K562 (cell line): ENCODE data around the gene CST6. TPM values are rescaled to one million over a fixed set of nuclear protein-coding genes. Genes with fewer than 3 reads are reported as not detected.

ENCODE experiments used
- ATAC-seq: fragments of 200-7000 bp; cut with Tn5 transposase; 3 replicates; pipeline ENCODE4 v1.9.1; 2020; ENCODE audit warnings: moderate library complexity
- BruUV-seq: library from RNA; stranded (reverse); fragments of 400-500 nt; replicated peaks from 2 replicates; lab custom pipeline; 2021; lab: Mats Ljungman, UMichigan
- CTCF ChIA-PET: fragments of 300-600 bp; formaldehyde crosslinking; extraction: SDS; loops from one replicate; lab custom pipeline; 2021; ENCODE audit warnings: low intra/inter-chr PET ratio; lab: Yijun Ruan, JAX
- POLR2A ChIA-PET: fragments of 300-600, 350-650 bp; sonication (Branson Sonifier 250); formaldehyde crosslinking; extraction: SDS; loops from one replicate; lab custom pipeline; 2021; ENCODE audit warnings: antibody characterized with exemption, inconsistent platforms; lab: Yijun Ruan, JAX
- DNase-seq, 4 experiments: peaks; one replicate each; pipeline versions ENCODE4 v3.0.0 to v3.0.0-alpha.2; 2011 to 2018; ENCODE audit warnings: low spot score in 3 of 4, mixed read lengths in 3 of 4; ENCODE audit errors: extremely low read depth in 1 of 4
- FAIRE-seq: peaks from 2 replicates; lab custom pipeline; 2011; peaks lifted over from hg19 to GRCh38; lab: Jason Lieb, UNC
- H2AFZ ChIP-seq: 2 replicates; pipeline ENCODE4 v1.6.0; 2011; ENCODE audit warnings: low read depth, low read length, control low read depth, inconsistent platforms
- H3K27ac ChIP-seq: fragments of 200-600 bp; 3 replicates; pipeline ENCODE4 v1.8.0; 2011; ENCODE audit warnings: low read depth, mild to moderate bottlenecking, control low read depth, inconsistent platforms, low read length, moderate library complexity, mixed read lengths; ENCODE audit errors: extremely low read depth
- H3K27me3 ChIP-seq, 2 experiments: fragments of 300-600 bp in 1 of 2; 2 replicates in 1 of 2; 3 replicates in 1 of 2; pipeline versions ENCODE4 v1.6.0 to v1.8.0; 2011; ENCODE audit warnings: inconsistent platforms in 2 of 2, low read length in 2 of 2, mild to moderate bottlenecking in 1 of 2, mixed read lengths in 1 of 2, moderate library complexity in 1 of 2; ENCODE audit not compliant: control insufficient read depth in 2 of 2, insufficient read depth in 2 of 2
- H3K36me3 ChIP-seq: fragments of 300-600 bp; 3 replicates; pipeline ENCODE4 v1.8.0; 2011; ENCODE audit warnings: mild to moderate bottlenecking, low read length, inconsistent platforms; ENCODE audit not compliant: control insufficient read depth, insufficient read depth
- H3K4me1 ChIP-seq, 2 experiments: fragments of 200-600 bp in 1 of 2; replicated peaks in 1 of 2; 2 replicates in 1 of 2; 3 replicates in 1 of 2; pipeline versions ENCODE4 v1.5.1 to v1.8.0; 2011; ENCODE audit warnings: inconsistent platforms in 2 of 2, low read length in 2 of 2, mild to moderate bottlenecking in 1 of 2, mixed read lengths in 1 of 2, moderate library complexity in 1 of 2; ENCODE audit not compliant: control insufficient read depth in 2 of 2, insufficient read depth in 2 of 2
- H3K4me2 ChIP-seq: 2 replicates; pipeline ENCODE4 v1.6.1; 2011; ENCODE audit warnings: low read length, control low read depth, inconsistent platforms, mixed read lengths; ENCODE audit not compliant: insufficient read depth
- H3K4me3 ChIP-seq: fragments of 200-600 bp; sonication (generic), shearing (Covaris generic); 2 replicates; pipeline ENCODE4 v1.5.1; 2016; ENCODE audit warnings: control low read depth, inconsistent platforms
- H3K79me2 ChIP-seq: fragments of 200-600 bp; 3 replicates; pipeline ENCODE4 v1.8.0; 2011; ENCODE audit warnings: low read length, inconsistent platforms; ENCODE audit not compliant: control insufficient read depth, insufficient read depth
- H3K9ac ChIP-seq, 2 experiments: 2 replicates each; pipeline versions ENCODE4 v1.6.0 to v1.6.1; 2011; ENCODE audit warnings: low read depth in 2 of 2, low read length in 2 of 2, control low read depth in 1 of 2, inconsistent platforms in 1 of 2, mild to moderate bottlenecking in 1 of 2, mixed read lengths in 1 of 2; ENCODE audit not compliant: insufficient read depth in 1 of 2
- H3K9me1 ChIP-seq: one replicate; pipeline ENCODE4 v1.6.0; 2011; ENCODE audit warnings: inconsistent platforms, mild to moderate bottlenecking, low read length, moderate library complexity; ENCODE audit not compliant: control insufficient read depth, insufficient read depth
- H3K9me3 ChIP-seq: replicated peaks from 2 replicates; pipeline ENCODE4 v1.5.1; 2011; ENCODE audit warnings: low read depth, low read length, inconsistent platforms; ENCODE audit not compliant: control insufficient read depth, insufficient read depth
- H4K20me1 ChIP-seq: replicated peaks from 2 replicates; pipeline ENCODE4 v1.6.1; 2011; ENCODE audit warnings: low read length, inconsistent platforms, mixed read lengths; ENCODE audit not compliant: control insufficient read depth, insufficient read depth
- ARID1B ChIP-seq: fragments of 450-650 bp; IDR thresholded peaks from 2 replicates; pipeline ENCODE4 v1.6.1; 2016; ENCODE audit warnings: antibody characterized with exemption, mild to moderate bottlenecking, inconsistent platforms
- CBFA2T2 ChIP-seq: fragments of 450-650 bp; conservative IDR thresholded peaks from 2 replicates; pipeline ENCODE4 v1.6.1; 2017; ENCODE audit warnings: mild to moderate bottlenecking
- CBFA2T3 ChIP-seq: fragments of 450-650 bp; IDR thresholded peaks from 2 replicates; pipeline ENCODE4 v1.6.1; 2017
- EGR1 ChIP-seq: fragments of 450-650 bp; conservative IDR thresholded peaks from 2 replicates; pipeline ENCODE4 v1.6.1; 2017; ENCODE audit warnings: mild to moderate bottlenecking
- EHMT2 ChIP-seq: fragments of 450-650 bp; IDR thresholded peaks from 2 replicates; pipeline ENCODE4 v1.6.1; 2018; ENCODE audit warnings: antibody characterized with exemption
- EP400 ChIP-seq: fragments of 450-650 bp; IDR thresholded peaks from 2 replicates; pipeline ENCODE4 v1.6.1; 2017; ENCODE audit warnings: antibody characterized with exemption, mild to moderate bottlenecking, moderate library complexity
- SREBF1 ChIP-seq: fragments of 150-350 bp; IDR thresholded peaks from 2 replicates; pipeline ENCODE4 v1.6.1; 2014; ENCODE audit warnings: antibody characterized with exemption, low read depth, low read length, borderline replicate concordance
- SREBF2 ChIP-seq: sonication (generic); formaldehyde crosslinking; IDR thresholded peaks from 2 replicates; pipeline ENCODE4 v1.4.0; 2020; ENCODE audit warnings: mild to moderate bottlenecking, missing genetic modification reagents
- TEAD4 ChIP-seq, 2 experiments: sonication (generic) in 1 of 2; formaldehyde crosslinking in 1 of 2; IDR thresholded peaks; 2 replicates each; pipeline versions ENCODE4 v1.6.1 to v1.8.0; 2012 to 2022; ENCODE audit warnings: borderline replicate concordance in 1 of 2, inconsistent platforms in 1 of 2, low read length in 1 of 2, mild to moderate bottlenecking in 1 of 2, missing genetic modification reagents in 1 of 2
- WGBS: fragments of 100-300 bp; shearing (Covaris generic); methylation state at CpG from one replicate; pipeline ENCODE4 v1.1.6; 2016; ENCODE audit warnings: low coverage, mixed read lengths; ENCODE audit not compliant: insufficient coverage; ENCODE audit errors: missing lambda C conversion rate; 5-methylcytosine and 5-hydroxymethylcytosine counted together
- in situ Hi-C: fragments of 300-500 bp; cut with MboI; formaldehyde crosslinking; loops from 4 replicates; pipeline ENCODE4 v1.15.0; 2018; ENCODE audit warnings: inconsistent platforms, mixed read lengths
- intact Hi-C: fragments of 100-400 bp; cut with micrococcal nuclease; formaldehyde crosslinking; loops from 2 replicates; pipeline ENCODE4 v1.14.2; 2022
- polyA plus RNA-seq, 8 experiments: library from polyadenylated mRNA; depleted of rRNA in 4 of 8; stranded (reverse) in 5 of 8; unstranded in 3 of 8; fragments of >200 nt; fragmentation: Nextera tagmentation in 2 of 8; fragmentation: Illumina TruSeq in 1 of 8; extraction: Ambion mirVana in 2 of 8; extraction: Trizol in 1 of 8; gene quantifications; 2 replicates each; pipeline versions ENCODE4 v1.2.1 to v1.2.3, GENCODE V29; 2011 to 2014; ENCODE audit warnings: inconsistent platforms in 1 of 8, missing spikeins in 1 of 8
- total RNA-seq, 7 experiments: library from RNA; depleted of rRNA in 6 of 7; stranded (reverse); fragments of >200 nt in 6 of 7; fragmentation: Illumina TruSeq in 2 of 7; extraction: Trizol in 2 of 7; gene quantifications; 2 replicates each; pipeline versions ENCODE4 v1.2.1 to v1.2.3, GENCODE V29; 2011 to 2021; ENCODE audit warnings: low replicate concordance in 1 of 7
- TF ChIP-seq, protein P1 (sequence below): fragments of 450-650 bp; formaldehyde crosslinking; IDR thresholded peaks from 2 replicates; pipeline ENCODE4 v1.4.0; 2022; ENCODE audit warnings: missing genetic modification characterization

Gene CST6
- total and polyA plus RNA-seq, 9 of the 15 experiments (the other 6 are each of a cell fraction or from before 2014, with no cell fraction given): not detected

- no peak for TF ChIP-seq SREBF2 (CRISPR knock-in tag)
- TF ChIP-seq EP400: no peak
Measured at GRCh38 chr11:66016793-66017177, 5.0 kb downstream of the CST6 start (continued).

GRCh38 chr11:66017321-66017720, 5.5 kb downstream of the CST6 start:
- H3K9me3 ChIP-seq: no peaks in the 10 kb centered on the region
- H3K4me3 ChIP-seq: no peak overlapping the region
- no peaks in the 10 kb centered on the region for H4K20me1 ChIP-seq
- H3K4me2 ChIP-seq: peak overlapping the region; percentile 21; the same call in 1 of the 2 replicates
- H3K79me2 ChIP-seq: no peaks in the 10 kb centered on the region
- intact Hi-C loops: no loop called here
- no peaks in the 10 kb centered on the region for H3K27me3 ChIP-seq
- DNase-seq (peak; percentile 36 to 63 (median 54)), ATAC-seq (no peak), FAIRE-seq (peak; percentile 78)
- in situ Hi-C loops: no loop called here
- peaks cover 5% of the 10 kb centered on the region for H3K9me1 ChIP-seq
- no peak overlapping the region for H3K9ac ChIP-seq
- H2AFZ ChIP-seq: 0 out of 2 replicates have a peak overlapping the region, but pooled peaks have one; percentile 35
- 16% methylated on average over 3 of the region's 4 CpGs for WGBS
- H3K27ac ChIP-seq: no peak overlapping the region
- TF ChIP-seq SREBF1 (no peak), EHMT2 (0 out of 2 replicates have a peak, but pooled peaks have one; percentile 60), TEAD4 (IDR thresholded peaks at IDR 0.05; ENCODE audit: low read length) (peak; percentile 80; the same call in 1 of the 2 replicates), TEAD4 (CRISPR knock-in tag; IDR thresholded peaks at IDR 0.05; ENCODE audit: borderline replicate concordance) (no peak), CBFA2T3 (peak; percentile 51), CBFA2T2 (peak; percentile 38; the same call in 1 of the 2 replicates), ARID1B (0 out of 2 replicates have a peak, but pooled peaks have one; percentile 11), EGR1 (peak; percentile 99)
- TF ChIP-seq, protein P1, sequence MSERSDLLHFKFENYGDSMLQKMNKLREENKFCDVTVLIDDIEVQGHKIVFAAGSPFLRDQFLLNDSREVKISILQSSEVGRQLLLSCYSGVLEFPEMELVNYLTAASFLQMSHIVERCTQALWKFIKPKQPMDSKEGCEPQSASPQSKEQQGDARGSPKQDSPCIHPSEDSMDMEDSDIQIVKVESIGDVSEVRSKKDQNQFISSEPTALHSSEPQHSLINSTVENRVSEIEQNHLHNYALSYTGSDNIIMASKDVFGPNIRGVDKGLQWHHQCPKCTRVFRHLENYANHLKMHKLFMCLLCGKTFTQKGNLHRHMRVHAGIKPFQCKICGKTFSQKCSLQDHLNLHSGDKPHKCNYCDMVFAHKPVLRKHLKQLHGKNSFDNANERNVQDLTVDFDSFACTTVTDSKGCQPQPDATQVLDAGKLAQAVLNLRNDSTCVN (CRISPR knock-in tag): no peak
- H3K36me3 ChIP-seq: no peaks in the 10 kb centered on the region
- CTCF ChIA-PET: no interaction called here
- H3K4me1 ChIP-seq: peaks cover 34 to 78% of the 10 kb centered on the region in 2 experiments
- POLR2A ChIA-PET: interaction anchor here (0.6 to 1.5 kb wide), 3 partner anchors 10 to 127 kb away, joined by 3 to 8 read pairs (median 3); partner anchors contain the start of gene CCDC85B
- BruUV-seq: no TSS peak
